Stimulated activated CD8-positive, alpha-beta memory T cell treated with anti-CD3 and anti-CD28 coated beads, Interleukin-7, amount 100 ng/mL, for 4 hours (primary cell): Measurements from ENCODE around the gene PTK6.
"Not testable (repeated sequence)": the region's sequence is repeated elsewhere in the genome, so short reads cannot be mapped to it uniquely, and the experiment has no call there.

Source experiments
- DNase-seq, 2 donors: peaks; one replicate each; pipeline ENCODE4 v3.0.0-alpha.2; 2020; ENCODE audit warnings: low read depth in 2 of 2

Gene PTK6

DNA sequence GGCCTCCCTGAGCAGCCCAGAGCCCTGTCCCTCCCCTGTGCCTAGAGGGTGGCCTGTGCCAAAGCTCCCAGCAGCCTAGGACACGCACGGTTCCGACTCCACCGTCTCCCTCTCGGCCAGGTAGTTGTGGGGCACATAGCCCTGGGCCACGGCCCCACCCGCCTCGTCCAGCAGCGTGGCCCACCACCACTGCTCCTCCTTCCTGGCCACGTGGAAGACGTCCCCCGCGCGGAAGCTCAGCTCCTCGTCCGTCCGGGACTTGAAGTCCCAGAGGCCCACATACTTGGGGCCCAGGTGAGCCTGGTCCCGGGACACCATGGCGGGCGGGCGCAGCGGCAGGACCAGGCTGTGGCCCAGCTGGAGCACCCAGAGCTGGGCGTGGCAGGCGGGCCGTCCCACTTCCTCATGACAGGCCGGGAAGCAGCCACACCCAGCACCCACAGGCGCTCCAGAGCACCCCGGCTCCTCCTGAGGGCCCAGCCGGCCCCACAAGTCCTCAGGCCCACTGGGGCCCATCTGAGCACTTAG, at the start of gene PTK6:
TSS of gene PTK6 (minus strand) at position 380 of the 528 bp plus-strand sequence. CDS start at position 318, 62 bp downstream.
- no peak for DNase-seq

DNA sequence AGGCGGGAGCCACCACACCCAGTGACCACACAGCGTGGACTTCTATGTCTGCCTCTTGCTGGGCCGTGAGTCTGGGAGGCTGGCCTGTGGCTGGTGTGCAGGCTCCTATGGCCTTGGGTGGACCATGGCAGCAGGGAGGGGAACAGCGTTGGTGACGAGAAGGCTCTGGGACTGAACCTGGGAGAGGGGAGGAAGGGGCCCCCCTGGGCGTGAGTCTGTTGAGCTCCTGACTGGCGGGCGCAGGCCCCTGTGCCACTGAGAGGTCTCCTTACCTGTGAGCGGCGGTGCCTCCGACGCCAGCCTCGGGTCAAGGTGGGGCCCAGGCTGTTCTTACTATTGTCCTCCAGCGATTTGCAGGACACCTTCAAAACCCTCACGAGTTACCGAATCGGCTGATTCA, 49.6 kb upstream of the PTK6 start:
- DNase-seq = no peak

DNA sequence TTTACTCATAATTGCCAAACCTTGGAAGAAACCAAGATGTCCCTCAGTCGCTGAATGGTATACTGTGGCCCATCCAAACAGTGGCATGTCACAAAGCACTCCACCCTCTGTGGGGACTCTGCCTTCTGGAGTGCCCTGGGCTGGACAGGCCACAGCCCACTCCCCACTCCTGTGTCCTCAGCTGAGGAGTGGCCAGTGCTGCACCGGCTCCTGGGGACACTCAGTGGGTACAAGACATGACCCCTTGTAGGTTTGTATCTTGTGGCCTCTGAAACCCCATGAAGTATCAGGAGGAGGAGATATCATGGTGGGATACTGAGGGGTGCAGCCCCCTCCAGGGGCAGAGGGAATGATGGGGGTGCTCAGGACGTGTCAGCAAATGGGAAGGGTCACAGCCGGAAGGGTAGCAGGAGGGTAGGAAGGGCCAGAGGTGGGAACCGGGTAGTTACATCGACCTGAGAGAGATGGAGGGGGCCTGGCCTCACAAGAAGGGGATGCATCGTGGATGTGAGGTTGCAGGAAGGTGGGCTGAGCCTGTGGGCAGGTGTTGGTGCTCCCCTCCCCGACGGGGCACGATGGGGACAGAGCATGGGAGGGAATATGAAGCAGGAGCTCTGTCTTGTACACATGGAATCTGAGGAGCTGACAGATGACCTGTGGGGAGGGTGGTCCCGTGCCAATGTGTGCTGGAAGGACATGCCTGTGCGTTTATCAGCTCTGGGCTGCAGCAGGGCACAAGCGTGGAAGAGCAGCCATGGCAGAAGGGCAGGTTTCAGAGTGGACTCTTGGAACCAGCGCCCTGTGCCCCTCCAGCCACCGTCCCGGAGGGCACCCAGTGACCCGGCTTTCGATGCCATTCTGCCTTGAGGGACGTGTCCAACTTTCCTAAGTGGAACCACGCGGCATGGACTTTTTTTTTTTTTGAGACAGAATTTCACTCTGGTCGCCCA, 48.7 kb upstream of the PTK6 start:
- DNase-seq = no peak

DNA sequence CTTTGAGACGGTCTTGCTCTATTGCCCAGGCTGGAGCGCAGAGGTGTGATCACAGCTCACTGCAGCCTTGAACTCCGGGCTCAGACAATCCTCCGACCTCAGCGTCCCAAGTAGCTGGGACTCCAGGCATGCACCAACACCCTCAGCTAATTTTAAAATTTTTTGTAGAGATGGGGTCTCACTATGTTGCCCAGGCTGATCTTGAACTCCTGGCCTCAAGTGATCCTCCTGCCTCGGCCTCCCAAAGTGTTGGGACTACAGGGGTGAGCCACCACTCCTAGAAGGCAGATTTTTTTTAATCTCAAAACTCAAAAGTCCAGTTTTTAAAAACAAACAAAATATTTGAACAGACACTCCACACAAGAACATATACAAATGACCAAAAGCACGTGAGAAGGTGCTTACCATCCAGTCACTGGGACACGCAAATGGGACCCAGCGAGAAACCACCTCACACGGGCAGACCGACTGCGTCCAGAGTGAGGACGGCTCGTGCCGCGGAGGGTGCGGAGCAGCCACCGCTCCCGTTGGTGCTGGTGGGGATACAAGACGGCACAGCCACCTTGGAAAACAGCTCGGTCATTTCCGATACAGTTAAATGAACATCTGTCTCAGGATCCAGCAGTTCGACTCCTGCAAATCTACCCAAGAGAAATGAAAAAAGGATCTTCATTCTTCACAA, 45.3 kb upstream of the PTK6 start:
- no peak for DNase-seq

DNA sequence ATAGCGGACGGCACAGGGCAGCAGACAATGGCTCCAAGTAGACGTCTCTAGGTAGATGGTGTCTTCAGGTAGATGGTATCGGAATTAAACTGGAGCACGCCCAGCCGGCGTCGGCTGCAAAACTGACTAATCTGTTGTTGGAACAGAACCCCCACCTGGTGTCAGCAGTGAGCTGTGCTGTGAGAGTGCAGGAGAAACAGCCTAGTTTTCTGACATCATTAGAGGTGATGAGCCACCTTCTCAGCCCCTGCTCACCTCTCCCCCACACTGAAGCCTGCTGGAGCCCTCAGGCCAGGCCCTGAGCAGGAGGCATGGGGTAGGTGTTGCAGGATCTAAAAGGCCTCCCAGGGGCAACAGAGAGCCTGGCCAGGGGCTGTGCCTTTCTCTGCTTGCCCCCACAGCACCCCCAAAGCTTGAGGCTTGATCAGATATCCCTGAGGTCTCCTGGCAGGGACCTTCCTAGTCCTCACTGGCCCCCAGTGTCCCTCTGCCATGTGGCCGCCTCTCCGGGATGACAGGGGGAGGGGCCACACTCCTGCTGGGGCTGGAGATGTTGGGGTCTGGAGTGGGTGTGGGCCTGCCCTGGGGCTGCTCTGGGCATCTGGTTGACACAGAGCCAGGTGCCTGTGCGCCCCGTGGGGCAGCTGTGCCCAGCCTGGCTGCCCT, 43.8 kb upstream of the PTK6 start:
- peak; percentile 56 to 69 for DNase-seq

DNA sequence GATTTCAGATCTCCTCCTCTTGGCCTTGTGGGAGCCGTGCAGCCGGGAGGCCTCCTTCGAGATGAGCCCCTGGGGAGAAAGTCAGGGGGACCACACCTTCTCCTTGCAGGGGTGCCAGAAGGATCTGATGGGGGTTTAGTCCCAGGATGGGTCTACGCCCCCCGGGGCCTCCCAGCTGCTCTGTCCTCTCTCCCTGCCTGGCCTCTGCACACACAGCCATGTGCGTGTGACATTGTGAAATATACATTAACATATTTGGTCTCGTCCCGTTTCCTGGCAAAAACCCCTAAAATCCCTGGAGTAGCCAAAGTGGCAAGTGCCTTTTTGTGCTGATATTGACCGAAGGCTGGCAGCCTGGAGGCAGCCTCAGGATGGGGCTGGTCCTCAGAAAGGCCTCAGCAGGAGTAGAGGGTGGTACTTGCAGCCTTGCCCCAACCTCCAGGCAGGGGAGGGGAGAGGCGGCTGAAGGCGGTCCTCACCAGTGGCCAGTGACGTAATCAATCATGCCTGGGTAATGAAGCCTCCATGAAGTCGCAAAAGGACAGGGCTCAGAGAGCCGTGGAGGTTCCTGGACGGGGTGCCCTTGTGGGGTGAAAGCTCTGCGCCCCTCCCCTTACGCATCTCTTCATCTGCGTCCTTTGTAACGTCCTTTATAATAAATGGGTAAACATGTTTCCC, 42.0 kb upstream of the PTK6 start:
- DNase-seq = no peak

DNA sequence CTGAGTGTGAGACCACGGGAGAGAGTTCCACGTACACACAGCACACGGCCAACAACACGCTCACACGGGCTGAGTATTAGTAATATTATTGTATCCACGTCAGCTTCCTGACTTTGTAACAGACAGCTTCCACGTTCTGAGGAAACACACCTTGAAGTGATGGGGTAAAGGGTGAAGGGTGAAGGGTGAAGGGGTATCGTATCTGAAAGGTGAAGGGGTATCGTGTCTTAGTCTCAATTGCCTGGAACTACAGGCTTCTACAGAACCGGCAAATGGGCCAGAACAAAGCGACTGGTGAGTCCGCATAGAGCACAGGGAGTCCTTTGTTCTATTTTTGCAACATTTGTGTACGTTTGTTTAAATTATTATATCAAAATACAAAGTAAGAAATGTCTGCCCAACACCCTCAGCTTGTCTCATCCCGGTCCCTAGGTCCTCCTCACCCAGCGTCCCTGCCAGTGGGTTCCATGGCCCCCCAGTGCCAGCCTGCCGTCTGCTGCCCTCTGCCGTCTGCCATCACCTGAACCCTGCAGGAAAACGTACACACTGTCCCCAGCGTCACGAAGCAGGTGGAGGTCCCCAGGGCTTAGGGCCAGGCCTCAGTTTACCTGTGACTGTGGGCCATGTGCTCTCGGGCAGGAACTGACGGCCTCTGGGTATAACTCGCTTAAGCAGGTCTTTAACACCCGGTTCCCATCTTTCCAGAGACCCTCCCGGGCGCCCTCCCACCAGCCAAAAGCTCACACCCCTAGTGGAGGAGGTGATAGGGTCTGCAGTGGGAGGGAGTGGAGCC, 41.2 kb upstream of the PTK6 start:
- DNase-seq = no peak

DNA sequence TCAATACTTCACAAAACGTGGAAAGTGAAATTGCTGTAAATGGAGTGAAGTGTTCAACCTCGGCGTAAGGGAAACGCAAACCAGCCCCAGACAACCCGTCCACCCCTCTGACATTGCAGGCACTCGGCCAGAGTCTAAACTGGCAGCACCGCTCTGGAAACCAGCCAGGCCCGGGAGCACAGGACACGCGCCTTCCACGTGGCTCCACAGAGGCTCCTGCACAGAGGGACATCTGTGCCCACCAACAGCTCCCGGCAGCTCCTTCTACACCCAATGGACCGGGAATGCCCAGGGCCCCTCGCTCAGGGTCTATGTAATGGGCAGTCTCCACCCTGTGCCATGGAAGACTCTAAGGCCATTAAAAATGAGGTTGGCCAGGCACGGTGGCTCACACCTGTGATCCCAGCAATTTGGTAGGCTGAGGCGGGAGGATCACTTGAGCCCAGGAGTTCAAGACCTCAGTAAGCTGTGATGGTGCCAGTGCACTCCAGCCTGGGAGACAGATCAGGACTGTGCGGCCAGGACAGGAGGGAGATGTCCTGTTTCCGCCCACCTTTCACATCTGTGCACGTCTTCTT, 40.2 kb upstream of the PTK6 start:
- DNase-seq = no peak

DNA sequence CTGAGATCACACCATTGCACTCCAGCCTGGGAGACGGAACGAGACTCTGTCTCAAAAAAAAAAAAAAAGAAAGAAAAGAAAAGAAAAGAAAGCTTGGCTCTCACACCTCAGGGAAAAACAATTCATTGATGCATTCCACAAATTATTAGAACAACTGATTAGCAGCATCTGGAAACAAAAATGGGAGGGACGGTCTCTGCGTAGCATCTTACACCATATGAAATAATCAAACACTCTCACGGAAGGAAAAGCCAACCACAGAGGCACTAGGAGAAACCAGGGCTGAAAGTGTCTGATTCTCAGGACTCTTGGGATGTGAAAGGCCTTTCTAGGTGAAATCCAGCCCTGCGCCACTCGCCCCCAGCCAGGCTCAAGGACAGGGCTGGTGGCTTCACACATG, 39.1 kb upstream of the PTK6 start:
- DNase-seq = no peak

DNA sequence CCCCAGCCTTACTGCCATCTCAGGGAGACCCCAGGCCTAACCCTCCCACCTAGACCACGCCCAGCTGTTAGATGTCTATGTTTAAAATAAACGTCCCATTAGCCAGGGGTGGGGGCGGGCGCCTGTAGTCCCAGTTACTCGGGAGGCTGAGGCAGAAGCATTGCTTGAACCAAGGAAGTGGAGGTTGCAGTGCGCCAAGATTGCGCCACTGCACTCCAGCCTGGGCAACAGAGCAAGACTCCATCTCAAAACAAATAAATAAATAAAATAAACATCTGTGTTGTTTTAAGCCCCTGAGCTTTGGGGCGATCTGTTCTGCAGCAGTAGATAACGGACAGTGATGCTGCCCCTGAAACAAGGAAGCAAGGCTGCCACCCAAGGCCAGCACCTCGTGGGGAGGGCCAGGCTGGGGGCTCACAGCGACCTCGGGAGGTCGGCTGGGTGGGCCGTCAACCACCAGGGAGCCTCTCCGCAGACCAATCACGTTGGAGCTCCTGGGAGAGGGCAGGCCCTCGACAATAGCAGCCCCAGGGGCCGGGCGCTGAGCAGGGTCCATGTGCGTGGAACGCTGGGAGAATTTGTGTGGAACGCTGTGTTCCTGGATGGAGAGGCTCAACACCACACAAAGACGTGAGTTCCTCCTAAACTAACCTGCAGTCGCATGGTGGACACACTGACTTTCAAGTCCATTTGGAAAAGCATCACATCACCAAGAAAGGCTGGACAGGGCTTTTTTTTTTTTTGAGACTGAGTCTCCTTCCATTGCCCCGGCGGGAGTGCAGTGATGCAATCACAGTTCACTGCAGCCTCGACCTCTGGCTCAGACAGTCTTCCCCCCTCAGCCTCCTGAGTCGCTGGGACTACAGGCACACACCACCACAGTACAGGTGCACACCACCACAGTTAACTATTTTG, 37.9 kb upstream of the PTK6 start:
- no peak for DNase-seq

DNA sequence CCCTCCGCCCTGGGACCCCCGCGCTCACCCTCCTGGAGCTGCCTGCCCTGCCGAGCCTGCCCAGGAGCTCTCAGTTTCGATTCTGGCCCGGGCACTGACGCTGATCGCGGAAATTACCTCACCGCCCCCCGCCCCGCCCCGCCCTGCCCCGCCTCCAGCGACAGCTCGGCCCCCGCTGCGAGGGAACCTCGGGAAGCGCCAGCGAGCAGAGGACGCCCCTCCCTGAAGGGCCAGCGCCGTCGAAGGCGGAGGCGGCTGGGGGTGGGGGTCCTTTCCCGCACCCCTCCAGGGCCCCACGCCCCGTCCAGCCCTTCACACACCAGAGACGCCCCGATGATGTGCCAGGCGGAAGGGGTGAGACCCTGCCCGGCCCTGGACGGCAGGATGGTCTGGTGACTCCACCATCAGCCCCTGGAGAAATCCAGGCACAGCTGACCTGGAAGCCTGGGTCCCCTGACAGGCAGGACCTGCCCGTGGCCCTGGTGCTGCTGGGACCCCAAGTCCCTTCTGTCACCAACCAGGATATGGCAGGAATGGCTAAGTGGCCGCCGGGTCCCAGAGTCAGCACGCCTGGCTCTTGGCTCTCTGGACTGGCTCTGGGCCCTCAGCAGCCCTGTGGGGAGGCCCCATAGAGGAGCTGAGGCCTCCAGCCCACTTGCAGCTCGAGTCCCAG, 37.1 kb upstream of the PTK6 start, which contains the start of gene HELZ2:
TSS of gene HELZ2 (minus strand) at position 84 of the 673 bp plus-strand sequence. CDS start 1,854 bp downstream, outside the sequence.
- peak; percentile 61 to 62 for DNase-seq

DNA sequence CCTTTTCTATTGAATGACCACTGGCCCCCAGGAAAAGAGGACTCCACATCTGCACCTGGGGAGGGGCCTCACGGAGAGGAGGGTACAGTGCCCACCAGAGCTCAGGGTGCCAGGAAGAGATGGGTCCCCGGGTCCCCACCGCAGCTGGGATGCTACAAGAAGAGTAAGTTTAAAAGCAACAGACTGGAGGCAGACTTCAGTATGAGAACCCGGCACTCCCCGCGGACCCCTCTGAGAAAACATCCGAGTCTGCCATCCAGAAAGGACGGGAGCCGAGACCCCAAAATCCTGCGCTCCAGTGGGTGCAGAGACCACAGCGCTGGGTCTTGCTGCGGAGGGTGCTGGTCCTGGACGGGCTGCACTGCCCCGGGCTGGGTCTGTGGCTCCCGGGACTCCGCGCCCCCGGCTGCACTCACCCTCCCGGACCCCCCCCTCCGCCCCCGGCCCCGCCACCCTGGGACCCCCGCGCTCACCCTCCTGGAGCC, 36.5 kb upstream of the PTK6 start:
- no peak for DNase-seq

DNA sequence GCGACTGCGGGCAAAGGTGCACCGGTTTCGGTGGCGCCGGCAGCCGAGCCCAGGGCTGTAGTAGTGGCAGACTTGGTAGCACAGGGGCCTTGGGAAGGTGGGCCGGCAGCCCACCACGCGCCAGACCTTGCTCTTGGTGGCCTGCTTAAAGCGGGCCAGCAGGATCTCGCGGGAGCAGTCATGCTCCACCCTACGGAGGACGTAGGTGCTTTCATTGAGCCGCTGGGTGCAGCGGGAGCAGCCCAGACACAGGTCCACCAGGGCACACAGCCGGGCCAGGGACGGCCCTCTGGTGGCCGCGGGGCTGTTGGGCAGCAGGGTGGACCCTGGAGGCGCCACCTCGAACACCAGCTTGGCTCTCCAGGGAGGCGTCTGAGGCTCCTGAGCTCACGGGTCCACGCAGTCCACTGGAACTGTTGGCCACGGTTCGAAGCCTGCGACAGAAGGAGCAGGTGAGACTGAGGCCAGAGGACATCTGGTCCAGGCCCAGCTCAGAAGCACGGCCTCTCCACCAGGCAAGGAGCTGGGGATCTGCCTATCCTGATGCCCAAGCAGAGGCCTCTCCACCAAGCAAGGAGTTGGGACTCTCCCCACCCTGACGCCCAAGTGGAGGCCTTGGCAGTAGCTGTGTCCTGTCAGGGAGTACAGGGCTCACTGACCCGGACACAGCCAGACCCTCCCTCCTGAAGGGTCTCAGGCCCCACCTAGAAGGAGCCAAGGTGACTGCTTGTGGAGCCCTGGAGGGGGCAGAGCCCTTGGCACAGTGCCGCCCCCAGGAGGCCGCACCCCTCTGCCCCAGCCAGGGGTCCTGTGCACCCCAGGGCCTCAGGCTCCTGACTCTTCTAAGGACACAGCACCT, 35.8 kb upstream of the PTK6 start:
- no peak for DNase-seq

DNA sequence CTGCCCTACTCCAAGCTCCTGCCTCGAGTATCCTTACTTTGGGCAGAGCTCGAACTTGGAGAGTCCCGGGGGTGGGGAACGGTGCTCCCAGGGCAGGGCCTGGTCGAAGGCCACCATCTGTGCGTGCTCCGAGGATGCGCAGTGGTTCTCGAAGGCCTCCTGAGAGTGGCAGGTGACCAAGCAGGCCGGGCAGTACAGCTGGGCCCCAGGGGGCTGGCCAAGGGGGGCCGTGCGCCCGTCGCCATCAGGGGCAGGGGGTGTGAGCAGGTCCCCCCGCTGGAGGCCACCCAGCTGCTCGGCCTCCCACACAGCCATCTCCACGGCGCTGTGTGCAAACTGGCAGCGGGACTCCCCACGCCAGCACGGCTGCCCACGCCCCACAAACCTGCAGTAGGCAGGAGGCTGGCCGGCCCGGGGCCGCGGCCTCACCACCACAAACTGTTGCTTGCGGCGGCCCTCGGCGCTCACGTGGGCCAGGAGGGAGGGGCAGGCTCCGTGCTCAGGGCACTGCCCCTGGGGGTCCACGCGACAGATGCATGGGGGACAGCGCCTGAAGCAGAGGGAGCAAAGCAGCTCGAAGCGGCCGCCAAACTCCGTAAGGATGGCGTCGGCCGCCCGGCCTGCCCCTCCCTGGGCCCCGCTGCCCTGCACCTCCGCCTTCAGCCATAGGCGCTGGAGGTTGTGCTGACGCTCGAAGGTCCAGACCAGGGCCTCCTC, 35.1 kb upstream of the PTK6 start:
- DNase-seq = no peak

DNA sequence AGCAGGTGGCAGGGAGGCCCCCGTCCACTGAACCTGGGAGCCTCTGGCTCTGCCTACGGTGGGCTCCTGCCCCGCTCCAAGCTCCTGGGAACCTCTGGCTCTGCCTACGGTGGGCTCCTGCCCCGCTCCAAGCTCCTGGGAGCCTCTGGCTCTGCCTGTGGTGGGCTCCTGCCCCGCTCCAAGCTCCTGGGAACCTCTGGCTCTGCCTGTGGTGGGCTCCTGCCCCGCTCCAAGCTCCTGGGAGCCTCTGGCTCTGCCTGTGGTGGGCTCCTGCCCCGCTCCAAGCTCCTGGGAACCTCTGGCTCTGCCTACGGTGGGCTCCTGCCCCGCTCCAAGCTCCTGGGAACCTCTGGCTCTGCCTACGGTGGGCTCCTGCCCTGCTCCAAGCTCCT, 33.9 kb upstream of the PTK6 start:
- DNase-seq = not testable (repeated sequence)

DNA sequence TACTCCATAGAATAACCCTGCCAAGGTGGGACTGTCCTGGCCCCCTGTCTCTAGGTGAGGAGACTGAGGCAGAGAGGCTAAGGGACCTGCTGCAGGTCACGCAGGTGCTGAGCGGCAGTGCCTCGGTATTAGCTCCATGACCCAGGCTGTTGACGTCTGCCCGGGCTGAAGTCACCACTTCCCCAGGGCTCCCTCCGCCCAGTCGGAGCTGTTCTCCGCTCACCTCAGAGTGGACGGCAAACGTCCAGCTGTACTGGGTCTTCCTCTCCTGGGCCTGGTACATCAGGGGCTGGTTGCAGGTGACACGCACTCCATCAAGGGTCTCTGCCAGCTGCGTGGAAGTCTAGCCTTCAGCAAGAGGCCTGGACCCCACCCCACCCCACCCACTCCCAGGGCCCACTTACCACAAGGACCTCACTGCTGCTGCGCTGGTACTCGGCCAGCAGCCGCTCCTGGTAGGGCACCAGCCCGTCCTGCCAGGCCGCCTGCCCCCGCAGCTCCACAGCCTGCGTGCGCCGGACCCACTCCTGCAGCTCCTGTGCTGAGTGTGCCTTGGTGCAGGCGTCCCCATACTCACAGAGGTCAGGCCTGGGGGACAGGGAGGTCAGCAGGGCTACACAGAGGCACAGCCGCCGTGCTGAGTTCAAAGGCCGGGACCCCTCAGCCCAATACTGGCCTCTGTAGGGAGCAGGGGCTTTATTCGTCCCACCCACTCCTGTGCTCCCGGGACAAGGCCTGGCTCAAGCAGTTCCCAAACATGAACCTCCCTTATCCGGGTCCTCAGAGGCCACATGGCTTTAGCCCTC, 33.3 kb upstream of the PTK6 start:
- no peak for DNase-seq
